ENCODE measurements around the gene DDX51.
A peak's percentile ranks its signal among the peaks of the same experiment; 100 is the strongest.

Gene DDX51, protein sequence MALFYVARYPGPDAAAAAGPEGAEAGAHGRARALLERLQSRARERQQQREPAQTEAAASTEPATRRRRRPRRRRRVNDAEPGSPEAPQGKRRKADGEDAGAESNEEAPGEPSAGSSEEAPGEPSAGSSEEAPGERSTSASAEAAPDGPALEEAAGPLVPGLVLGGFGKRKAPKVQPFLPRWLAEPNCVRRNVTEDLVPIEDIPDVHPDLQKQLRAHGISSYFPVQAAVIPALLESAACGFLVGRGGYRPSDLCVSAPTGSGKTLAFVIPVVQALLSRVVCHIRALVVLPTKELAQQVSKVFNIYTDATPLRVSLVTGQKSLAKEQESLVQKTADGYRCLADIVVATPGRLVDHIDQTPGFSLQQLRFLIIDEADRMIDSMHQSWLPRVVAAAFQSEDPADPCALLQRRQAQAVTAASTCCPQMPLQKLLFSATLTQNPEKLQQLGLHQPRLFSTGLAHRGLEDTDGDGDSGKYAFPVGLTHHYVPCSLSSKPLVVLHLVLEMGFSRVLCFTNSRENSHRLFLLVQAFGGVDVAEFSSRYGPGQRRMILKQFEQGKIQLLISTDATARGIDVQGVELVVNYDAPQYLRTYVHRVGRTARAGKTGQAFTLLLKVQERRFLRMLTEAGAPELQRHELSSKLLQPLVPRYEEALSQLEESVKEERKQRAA

DNA sequence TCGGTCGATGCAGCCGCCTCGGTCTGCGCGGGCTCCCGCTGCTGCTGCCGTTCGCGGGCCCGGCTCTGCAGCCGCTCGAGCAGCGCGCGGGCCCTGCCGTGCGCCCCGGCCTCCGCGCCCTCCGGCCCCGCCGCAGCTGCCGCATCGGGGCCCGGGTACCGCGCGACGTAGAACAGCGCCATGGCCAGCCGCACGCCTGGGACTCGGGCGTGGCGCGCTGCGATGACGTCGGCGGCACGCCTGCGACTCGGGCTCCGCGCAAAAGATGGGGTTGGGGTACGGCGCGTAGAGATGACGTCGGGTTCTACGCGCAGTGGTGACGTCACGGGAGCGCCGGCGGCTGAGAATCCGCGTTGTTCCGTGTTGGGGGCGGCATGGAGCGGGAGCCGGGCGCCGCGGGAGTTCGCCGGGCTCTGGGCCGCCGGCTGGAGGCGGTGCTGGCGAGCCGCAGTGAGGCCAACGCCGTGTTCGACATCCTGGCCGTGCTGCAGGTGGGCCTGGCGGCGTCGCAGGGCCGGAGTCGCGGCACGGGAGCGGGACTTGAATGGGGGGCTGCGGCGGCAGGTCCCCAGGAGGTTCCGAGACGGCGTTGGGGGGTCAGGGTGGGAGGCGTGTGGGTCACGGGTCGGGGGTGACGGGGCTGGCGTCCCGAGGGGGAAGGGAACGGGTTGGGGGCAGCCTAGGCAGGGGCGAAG lies at the start of gene DDX51, which contains the start of gene NOC4L:
Gene DDX51 (minus strand): TSS at position 205 of the 695 bp plus-strand sequence. CDS start 23 bp downstream, at position 182.
Gene NOC4L (plus strand): TSS at position 343 of the 695 bp plus-strand sequence. CDS start 32 bp downstream, at position 375.
- peak; percentile 37 for DNase-seq

- DNase-seq = no peak
Measured at GRCh38 chr12:132191715-132192553, 47.8 kb upstream of the DDX51 start.

DNA sequence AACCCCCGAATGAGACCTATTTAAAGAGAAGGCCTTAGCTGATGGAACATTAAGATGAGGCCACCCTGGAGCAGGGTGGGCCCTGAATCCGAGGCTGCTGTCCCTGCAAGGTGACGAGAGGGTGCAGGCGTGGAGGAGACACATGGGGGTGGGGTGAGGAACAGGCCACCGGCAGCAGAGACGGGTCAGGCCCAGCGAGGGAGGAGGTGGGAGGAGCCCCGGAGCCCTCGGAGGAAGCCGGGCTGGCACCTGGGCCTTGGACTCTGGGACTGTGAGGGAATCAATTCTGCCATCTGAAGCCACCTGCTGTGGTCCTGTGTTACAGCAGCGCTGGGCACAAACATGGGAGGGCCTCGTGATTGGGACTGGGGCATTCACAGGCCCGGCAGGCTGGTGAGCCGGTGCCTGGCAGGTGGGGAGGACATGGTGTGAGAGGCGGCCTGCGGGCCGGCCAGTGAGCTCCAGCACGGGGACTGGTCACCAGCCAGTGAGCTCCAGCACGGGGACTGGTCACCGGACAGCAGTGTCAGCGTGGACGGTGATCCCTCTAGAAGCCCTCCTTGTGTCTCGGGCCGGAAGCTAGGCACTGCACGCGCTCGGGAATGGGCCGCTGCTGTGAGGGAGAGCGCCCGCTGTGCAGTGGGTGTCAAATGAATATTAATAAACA lies 46.8 kb upstream of the DDX51 start:
- no peak for DNase-seq

GRCh38 chr12:132190012-132190755 lies 46.1 kb upstream of the DDX51 start:
- DNase-seq = no peak

GRCh38 chr12:132189378-132190011 lies 45.4 kb upstream of the DDX51 start:
- peak; percentile 38 for DNase-seq

DNA sequence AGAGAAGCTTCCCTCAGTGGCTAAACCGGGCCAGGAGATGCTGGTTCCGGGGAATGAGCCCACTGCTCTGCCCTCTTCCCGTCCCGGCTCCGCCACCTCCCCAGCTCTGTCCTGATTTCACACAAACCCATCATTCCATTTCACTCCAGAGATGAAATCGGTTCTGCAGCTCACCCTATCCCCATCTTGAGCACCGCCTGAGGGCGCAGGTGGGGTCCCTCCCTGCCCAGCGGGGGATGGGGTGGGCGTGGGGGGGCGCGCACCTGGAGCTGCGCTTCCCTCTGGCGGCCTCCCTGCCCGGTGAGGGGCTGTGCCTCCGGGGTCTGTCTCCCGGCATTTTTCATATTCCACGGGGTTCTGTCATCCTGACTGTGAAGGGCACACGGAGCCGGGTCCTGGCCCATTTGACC lies 44.8 kb upstream of the DDX51 start:
- no peak for DNase-seq

GRCh38 chr12:132188451-132188901 lies 44.4 kb upstream of the DDX51 start:
- no peak for DNase-seq

GRCh38 chr12:132187646-132188450 lies 43.7 kb upstream of the DDX51 start:
- DNase-seq = no peak

GRCh38 chr12:132186857-132187620 lies 42.9 kb upstream of the DDX51 start:
- DNase-seq = no peak

DNA sequence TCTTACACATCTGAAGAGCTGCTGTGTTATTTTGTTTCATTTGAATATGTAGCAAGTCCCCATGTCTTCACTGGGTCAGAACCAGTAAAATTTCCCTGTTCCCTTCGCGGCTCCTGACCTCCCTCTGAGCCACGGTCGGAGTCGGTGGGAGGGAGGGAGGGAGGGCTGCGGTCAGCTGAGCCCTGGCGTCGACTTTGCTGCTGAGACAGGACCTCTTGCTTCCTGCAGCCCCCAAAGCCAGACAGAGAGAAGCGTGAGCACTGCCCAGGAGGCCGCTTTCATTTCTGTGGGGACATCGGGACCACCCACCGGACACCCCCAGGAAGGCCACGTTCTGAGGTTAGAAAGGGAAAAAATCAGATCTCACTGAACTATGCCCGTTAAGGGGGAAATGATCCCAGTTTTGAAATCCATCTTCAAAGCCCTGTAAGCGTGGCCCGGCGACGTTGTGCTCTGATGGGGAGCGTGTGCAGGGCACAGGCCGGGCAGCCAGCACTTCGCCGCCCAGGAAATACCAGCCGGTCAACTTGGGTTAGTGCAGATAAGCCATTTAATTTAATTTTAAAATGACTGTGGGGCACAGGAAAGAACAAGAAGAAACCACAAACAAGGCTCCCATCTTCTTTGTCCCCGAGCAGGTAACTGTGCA lies 42.2 kb upstream of the DDX51 start:
- DNase-seq = no peak

DNA sequence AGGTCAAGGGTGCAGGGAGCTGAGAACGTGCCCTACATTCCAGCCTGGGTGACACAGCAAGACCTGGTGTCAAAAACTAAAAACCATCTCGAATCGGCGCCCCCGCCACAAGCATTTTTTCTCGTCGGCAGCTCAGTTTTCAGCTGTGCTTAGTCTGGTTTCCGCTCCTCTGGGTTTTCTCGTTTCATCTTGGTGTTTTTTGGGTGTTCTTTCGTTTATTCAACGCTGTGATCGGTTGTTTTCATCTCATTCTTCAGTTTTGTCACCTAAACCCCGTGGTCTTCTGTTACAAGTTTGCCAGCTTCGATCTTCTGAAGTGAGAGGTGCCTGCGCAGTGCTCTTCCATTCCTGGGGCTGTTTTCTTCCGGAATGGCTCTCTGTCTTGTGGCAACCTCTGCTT lies 41.6 kb upstream of the DDX51 start:
- no peak for DNase-seq

DNA sequence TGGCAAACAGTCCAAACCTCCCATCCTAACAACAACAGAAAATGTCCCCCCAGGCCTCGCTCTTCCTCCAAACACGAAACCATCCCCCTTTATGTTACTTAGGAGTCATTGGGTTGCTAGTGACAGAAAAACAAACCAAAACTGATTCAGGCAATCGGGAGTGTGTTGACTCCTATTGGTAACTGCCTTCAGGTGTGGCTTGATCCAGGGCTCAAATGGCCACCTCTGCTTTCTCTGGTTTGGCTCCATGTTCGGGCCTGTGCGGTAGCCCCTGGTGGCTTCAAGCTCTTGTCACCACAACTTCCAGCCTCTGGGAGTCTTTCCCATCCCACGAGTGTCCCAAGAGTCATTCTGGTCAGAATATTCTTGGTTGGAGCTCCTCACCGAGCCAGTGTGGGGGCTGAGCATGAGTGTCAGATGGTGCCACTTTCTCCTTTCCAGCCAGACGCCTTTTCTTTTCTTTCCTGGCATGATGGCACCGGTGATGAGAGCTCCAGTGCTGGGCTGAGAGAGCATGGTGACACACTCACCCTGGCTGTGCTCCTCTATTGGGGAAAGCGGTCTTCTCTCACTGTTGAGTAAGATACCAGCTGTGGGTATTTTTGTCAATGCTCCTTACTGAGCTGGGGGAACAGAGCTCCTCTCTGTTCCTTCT lies 38.7 kb upstream of the DDX51 start:
- DNase-seq = no peak

DNA sequence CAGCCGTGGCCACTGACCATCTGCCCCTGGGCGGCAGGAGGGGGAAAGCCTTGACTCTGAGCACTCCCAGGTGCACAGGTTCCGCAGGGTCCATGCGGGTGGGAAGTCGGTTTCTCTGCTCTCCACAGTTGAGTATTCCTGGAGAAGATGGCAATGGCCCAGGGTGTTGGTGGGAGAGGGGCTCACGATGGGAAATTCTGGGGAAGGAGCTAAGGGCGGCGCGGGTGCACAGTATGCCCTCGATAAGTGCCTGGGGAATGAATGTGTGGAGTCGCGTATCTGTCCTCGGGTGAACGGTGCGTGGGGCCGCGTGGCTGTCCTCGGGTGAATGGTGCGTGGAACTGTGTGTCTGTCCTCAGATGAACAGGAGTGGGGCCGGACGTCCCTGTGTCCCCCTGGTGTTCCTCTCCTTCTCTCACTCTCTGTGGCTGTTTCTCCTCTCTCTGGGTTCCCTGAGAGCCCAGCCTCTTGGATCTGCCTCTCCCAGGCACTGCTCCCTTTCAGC lies 38.1 kb upstream of the DDX51 start:
- DNase-seq = no peak

DNA sequence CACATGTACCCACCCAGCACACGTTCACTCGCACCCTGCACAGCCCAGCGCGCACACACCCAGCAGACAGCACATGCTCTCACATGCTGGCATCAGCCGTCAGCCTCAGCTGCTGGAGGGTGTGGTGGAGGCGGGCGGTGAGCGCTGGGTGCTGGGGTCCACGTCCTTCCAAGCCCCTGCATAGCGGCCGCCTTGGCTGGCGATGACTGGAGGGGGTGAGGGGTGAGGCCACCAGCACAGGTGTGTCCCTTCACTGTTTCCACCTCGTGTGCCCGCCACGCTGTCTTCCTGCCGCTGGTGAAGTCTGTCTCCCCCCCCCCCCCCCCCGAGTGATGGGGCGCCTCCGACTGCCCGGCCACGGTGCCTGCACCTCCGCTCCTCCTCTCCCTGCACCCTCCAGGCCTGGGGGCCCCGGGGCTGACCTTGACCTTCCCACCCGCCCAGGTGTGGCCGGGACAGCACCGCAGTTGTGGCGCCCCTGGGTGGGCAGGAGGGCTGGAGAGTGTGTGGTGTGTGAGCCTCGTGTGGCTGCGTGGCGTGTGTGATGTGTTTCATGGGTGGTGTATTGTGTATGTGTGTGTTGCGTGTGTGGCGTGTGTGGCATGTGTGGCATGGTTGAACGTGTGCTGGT lies 37.6 kb upstream of the DDX51 start:
- no peak for DNase-seq

DNA sequence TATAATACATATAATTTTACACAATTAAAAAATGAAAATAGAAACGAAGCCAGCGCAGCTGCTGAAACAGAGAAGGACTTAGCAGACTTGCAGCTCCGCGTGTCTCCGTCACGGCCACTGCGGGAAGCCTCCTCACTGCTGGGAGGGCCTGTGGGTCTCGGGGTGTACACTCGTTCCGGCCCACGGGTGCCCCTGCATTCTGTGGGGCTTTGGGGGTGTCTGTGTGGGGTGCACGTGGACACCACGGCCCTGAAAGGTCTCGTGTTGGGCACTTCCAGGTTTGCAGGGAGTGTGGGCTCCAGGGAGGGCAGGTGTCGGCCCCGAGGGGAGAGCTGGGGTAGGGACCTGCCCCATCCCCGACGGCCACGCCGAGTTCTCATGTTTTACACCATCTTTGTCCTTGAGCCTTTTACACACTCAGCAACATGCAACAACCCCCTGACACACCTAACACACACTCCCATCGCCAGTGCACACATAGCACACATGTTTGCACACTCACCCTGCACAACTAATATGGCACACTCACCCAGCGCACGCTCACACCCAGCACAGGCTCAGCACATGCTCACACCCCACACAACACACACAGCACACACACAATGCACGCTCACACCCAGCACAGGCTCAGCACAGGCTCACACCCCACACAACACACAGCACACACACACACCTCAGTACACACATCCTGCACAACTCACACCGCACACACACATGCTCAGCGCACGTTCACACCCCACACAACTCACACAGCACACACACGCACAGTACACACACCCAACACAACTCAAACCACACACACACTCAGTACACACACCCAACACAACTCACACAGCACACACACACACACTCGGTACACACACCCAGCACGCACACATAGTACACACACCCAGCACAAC lies 36.8 kb upstream of the DDX51 start:
- DNase-seq = no peak
